Bronchial epithelial cell (primary cell): Measurements from ENCODE around the gene KRTAP9-6. TPM values are rescaled to one million over a fixed set of nuclear protein-coding genes. Genes with fewer than 3 reads are reported as not detected.

Source experiments
- DNase-seq: peaks from one replicate; pipeline ENCODE4 v3.0.0-alpha.2; 2010; ENCODE audit warnings: low read depth
- FAIRE-seq: peaks from 2 replicates; lab custom pipeline; 2011; peaks lifted over from hg19 to GRCh38; lab: Jason Lieb, UNC
- H3K27me3 ChIP-seq: 2 replicates; pipeline ENCODE4 v1.5.1; 2011; ENCODE audit warnings: low read length; ENCODE audit not compliant: control insufficient read depth, insufficient read depth
- H3K36me3 ChIP-seq: 2 replicates; pipeline ENCODE4 v1.5.1; 2011; ENCODE audit warnings: low read length; ENCODE audit not compliant: control insufficient read depth, insufficient read depth
- H3K4me3 ChIP-seq: 2 replicates; pipeline ENCODE4 v1.5.1; 2011; ENCODE audit warnings: mild to moderate bottlenecking, low read depth, low read length, control low read depth
- total RNA-seq: library from RNA; depleted of rRNA; stranded (reverse); fragments of >200 nt; gene quantifications from 2 replicates; pipeline ENCODE4 v1.2.1, GENCODE V29; 2014
- TF ChIP-seq, protein P1 (sequence below): IDR thresholded peaks from 2 replicates; pipeline ENCODE4 v1.5.1; 2011; ENCODE audit warnings: mild to moderate bottlenecking, moderate library complexity, low read length, control low read depth, inconsistent platforms; ENCODE audit not compliant: insufficient read depth, severe bottlenecking

KRTAP9-6 gene
- total RNA-seq, 1 donor from 2014 or later = not detected

DNA sequence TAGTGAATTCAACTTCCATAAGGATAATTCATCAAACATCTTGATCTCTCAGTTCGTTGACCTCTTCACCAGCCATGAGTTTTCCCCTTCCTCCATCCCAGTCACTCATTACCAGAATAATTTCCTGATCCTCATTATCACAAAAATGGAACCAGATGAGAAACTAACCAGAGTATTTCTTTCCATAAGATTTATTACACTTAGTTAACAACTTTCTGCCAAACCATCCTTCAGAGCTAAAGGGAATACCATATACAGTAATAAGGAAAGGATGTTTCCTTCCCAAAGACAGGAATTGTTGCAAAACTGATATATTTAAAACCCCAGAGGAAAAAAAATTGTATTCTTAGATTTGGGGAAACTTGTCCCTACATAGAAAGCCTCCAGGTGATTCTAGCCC is 28.8 kb downstream of the KRTAP9-6 start:
- Histone ChIP-seq H3K4me3 (no peak overlapping the region), H3K27me3 (no peaks in the 10 kb centered on the region), H3K36me3 (no peaks in the 10 kb centered on the region)
- TF ChIP-seq, protein P1, sequence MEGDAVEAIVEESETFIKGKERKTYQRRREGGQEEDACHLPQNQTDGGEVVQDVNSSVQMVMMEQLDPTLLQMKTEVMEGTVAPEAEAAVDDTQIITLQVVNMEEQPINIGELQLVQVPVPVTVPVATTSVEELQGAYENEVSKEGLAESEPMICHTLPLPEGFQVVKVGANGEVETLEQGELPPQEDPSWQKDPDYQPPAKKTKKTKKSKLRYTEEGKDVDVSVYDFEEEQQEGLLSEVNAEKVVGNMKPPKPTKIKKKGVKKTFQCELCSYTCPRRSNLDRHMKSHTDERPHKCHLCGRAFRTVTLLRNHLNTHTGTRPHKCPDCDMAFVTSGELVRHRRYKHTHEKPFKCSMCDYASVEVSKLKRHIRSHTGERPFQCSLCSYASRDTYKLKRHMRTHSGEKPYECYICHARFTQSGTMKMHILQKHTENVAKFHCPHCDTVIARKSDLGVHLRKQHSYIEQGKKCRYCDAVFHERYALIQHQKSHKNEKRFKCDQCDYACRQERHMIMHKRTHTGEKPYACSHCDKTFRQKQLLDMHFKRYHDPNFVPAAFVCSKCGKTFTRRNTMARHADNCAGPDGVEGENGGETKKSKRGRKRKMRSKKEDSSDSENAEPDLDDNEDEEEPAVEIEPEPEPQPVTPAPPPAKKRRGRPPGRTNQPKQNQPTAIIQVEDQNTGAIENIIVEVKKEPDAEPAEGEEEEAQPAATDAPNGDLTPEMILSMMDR = no peak
- FAIRE-seq (no peak), DNase-seq (no peak)

DNA sequence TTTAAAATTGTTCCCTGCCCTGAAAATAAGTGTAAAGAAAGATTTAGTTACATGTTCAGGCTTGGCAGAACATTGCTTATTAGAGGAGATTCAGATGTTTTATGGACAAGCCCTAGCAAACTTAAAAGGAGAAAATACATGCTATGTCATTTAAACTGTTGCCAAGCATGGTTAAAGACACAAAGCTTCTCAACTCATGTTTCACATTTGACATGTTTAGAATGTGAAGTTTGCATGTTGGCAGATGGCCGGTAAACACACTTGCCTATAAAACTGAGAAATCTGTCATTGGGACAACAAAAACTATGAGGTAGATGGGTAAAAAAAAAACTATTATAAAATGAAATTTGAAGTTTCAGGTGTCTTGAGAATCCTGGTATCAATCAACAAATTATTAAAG is 31.7 kb downstream of the KRTAP9-6 start:
- FAIRE-seq (no peak), DNase-seq (no peak)
- H3K4me3 ChIP-seq = no peak overlapping the region
- no peaks in the 10 kb centered on the region for H3K27me3 ChIP-seq
- H3K36me3 ChIP-seq = no peaks in the 10 kb centered on the region
- TF ChIP-seq, protein P1 = no peak

DNA sequence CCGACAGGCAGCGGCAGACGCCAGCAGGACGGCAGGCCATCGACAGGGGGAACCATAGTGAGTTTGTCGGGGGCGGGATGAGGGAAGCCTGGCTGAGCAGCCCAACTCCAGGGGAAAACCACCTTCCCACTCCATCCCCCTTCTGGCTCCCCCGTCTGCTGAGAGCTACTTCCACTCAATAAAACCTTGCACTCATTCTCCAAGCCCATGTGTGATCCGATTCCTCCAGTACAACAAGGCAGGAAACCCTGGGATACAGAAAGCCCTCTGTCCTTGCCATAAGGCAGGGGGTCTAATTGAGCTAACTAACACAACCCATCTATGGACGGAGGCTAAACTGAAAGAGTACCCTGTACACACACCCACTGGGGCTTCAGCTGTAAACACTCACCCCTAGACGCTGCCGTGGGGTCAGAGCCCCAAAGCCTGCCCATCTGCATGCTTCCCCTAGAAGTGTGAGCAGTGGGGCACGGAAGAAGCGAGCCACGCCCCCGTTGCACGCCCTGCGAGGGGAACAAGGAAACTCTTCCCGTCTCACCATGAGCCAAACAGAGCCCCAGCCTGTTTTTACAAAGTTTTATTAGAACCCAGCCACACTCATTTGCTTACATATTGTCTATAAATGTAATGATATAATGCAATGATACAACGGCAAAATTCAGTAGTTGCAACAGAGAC is 33.4 kb downstream of the KRTAP9-6 start:
- FAIRE-seq (no peak), DNase-seq (no peak)
- TF ChIP-seq, protein P1 = no peak

DNA sequence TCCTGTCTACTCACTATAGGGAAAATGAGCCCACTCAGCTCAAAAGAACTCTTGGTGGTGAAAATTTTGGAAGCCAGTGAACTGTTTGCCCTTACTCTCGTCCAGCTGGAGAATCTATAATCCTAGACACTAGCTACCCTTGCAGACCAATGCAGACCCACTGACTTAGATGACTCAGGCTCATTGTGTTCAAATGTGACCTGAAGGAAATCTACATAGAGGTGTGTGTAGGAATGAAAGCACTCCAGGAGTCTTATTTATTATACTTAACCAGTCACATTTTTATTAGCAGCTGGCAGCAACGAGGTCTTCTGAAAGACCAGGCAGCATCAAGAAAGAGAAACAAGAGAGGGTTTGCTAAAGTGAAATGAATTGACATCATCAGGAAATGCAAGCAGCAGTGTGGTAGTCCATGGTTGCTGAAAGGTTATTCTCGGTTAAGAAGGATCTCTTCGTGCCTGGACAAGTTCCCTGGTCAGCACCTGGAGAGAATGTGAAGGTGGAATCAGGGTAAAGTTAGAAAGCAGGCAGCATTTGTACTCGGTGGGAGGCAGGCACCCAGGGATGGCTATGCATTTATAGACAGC is 36.1 kb downstream of the KRTAP9-6 start:
- FAIRE-seq (peak; percentile 47), DNase-seq (peak; percentile 87)
- Histone ChIP-seq H3K36me3 (no peaks in the 10 kb centered on the region), H3K4me3 (no peak overlapping the region), H3K27me3 (no peaks in the 10 kb centered on the region)
- TF ChIP-seq, protein P1 = no peak

More for the DNA sequence above, 33.4 kb downstream of the KRTAP9-6 start:
- H3K27me3 ChIP-seq = no peaks in the 10 kb centered on the region
- no peaks in the 10 kb centered on the region for H3K36me3 ChIP-seq
- H3K4me3 ChIP-seq = no peak overlapping the region

DNA sequence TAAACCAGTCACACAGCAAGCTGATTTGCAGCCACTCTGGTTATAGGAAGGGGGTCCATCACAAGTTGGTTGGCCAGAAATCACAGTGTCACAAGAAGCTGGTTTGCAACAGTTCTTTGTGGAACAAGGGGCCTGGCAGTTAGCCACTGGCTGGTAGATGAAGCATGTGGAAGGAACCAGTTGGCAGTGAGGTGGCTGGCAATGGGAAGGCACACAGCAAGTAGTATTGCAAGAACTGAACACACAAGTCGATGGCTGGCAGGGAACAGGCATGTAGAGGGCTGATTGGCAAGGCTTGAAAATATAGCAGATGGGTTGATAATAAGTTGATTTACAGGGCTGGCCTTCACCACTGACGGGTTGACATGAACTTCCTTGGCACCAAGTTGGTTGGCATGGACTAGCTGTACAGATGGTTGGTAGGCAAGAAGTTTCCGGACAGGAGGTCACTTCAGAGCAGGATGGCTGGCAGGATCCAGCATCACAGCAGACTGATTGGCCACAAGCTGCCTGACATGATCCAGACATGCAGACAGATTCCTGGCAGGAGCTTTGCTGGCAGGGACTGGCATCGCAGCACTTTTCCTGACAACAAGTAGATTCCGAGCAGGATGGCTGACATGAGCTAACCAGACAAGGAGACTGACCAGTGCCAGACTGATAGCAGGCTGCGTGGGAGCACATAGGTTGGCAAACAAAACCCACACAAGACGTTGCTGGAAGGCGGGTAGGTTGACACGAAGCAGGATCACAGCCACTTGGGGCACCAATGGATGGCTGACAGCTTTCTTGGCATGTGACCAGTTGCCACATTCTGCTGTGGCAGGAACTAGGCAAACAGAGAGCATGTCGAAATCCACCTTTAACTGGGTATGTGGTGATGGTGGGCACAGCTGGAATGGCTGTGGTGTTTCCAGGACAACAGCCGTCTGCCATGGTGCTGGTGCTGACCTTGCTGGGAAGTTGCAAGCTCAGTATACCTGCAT is 37.0 kb downstream of the KRTAP9-6 start, which contains the start of gene KRTAP29-1:
TSS of gene KRTAP29-1 (minus strand) at position 936 of the 986 bp plus-strand sequence. CDS start at position 936, 0 bp downstream.
- peak; percentile 22 for DNase-seq
- Histone ChIP-seq H3K27me3 (no peaks in the 10 kb centered on the region), H3K4me3 (no peak within 1 kb of the TSS), H3K36me3 (no peaks in the 10 kb centered on the region)
- peak; percentile 91 for FAIRE-seq
- TF ChIP-seq, protein P1 = no peak
